Sigmoid colon (tissue), 4 donors: ENCODE measurements around the gene NELL2.

Experiments used
- POLR2A ChIP-seq, 2 donors: fragments of 450-650 bp; IDR thresholded peaks; one replicate each; pipeline ENCODE4 v1.6.1; 2016; ENCODE audit warnings: antibody characterized with exemption in 2 of 2, mild to moderate bottlenecking in 2 of 2, moderate library complexity in 2 of 2
- POLR2AphosphoS5 ChIP-seq, 4 donors: sonication (generic); formaldehyde crosslinking; IDR thresholded peaks; one replicate each; pipeline ENCODE4 v1.6.1; 2017; ENCODE audit warnings: antibody characterized with exemption in 4 of 4
- TF ChIP-seq, protein P1 (sequence below), 4 experiments: fragments of 450-650 bp in 3 of 4; fragments of 200-600 bp in 1 of 4; IDR thresholded peaks; one replicate each; pipeline ENCODE4 v1.5.1; 2016 to 2019; ENCODE audit warnings: antibody characterized with exemption in 4 of 4, mild to moderate bottlenecking in 3 of 4, moderate library complexity in 2 of 4

GRCh38 chr12:44703182-44703910 is 172.8 kb downstream of the NELL2 start:
- TF ChIP-seq, protein P1, sequence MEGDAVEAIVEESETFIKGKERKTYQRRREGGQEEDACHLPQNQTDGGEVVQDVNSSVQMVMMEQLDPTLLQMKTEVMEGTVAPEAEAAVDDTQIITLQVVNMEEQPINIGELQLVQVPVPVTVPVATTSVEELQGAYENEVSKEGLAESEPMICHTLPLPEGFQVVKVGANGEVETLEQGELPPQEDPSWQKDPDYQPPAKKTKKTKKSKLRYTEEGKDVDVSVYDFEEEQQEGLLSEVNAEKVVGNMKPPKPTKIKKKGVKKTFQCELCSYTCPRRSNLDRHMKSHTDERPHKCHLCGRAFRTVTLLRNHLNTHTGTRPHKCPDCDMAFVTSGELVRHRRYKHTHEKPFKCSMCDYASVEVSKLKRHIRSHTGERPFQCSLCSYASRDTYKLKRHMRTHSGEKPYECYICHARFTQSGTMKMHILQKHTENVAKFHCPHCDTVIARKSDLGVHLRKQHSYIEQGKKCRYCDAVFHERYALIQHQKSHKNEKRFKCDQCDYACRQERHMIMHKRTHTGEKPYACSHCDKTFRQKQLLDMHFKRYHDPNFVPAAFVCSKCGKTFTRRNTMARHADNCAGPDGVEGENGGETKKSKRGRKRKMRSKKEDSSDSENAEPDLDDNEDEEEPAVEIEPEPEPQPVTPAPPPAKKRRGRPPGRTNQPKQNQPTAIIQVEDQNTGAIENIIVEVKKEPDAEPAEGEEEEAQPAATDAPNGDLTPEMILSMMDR (IDR thresholded peaks at IDR 0.05): no peak
- TF ChIP-seq POLR2A (IDR thresholded peaks at IDR 0.05): no peak
- no peak for TF ChIP-seq POLR2AphosphoS5 (IDR thresholded peaks at IDR 0.05)
